HG03103 (cell line): ENCODE measurements around the gene GALNT7.

Experiments
- ATAC-seq: cut with Tn5 transposase; IDR thresholded peaks from one replicate; pipeline ENCODE4 v1.9.1; 2021; ENCODE audit warnings: low read depth; ENCODE audit not compliant: unreplicated experiment

Gene GALNT7

GRCh38 chr4:173230062-173230461, 61.5 kb downstream of the GALNT7 start:
- ATAC-seq: no peak

GRCh38 chr4:173231916-173232315, 63.3 kb downstream of the GALNT7 start:
- ATAC-seq: no peak

- ATAC-seq: no peak
Measured at GRCh38 chr4:173233857-173234256, 65.2 kb downstream of the GALNT7 start.

- ATAC-seq: no peak
Measured at GRCh38 chr4:173235050-173235449, 66.4 kb downstream of the GALNT7 start.

- no peak for ATAC-seq
Measured at GRCh38 chr4:173236301-173236700, 67.7 kb downstream of the GALNT7 start.

GRCh38 chr4:173237152-173237551, 68.5 kb downstream of the GALNT7 start:
- ATAC-seq: no peak

- no peak for ATAC-seq
Measured at GRCh38 chr4:173237762-173238161, 69.2 kb downstream of the GALNT7 start.

GRCh38 chr4:173240696-173241095, 72.1 kb downstream of the GALNT7 start:
- ATAC-seq: no peak

GRCh38 chr4:173242466-173243250, 74.0 kb downstream of the GALNT7 start:
- ATAC-seq: no peak

- ATAC-seq: no peak
Measured at GRCh38 chr4:173243321-173243720, 74.7 kb downstream of the GALNT7 start.

- ATAC-seq: peak; percentile 61
Measured at GRCh38 chr4:173243917-173244658, 75.5 kb downstream of the GALNT7 start.

GRCh38 chr4:173245952-173246351, 77.3 kb downstream of the GALNT7 start:
- no peak for ATAC-seq

- ATAC-seq: peak; percentile 37
Measured at GRCh38 chr4:173246719-173247118, 78.1 kb downstream of the GALNT7 start.

GRCh38 chr4:173247321-173247720, 78.7 kb downstream of the GALNT7 start:
- ATAC-seq: no peak

- ATAC-seq: no peak
Measured at GRCh38 chr4:173248690-173249089, 80.1 kb downstream of the GALNT7 start.

GRCh38 chr4:173252024-173252935, 83.7 kb downstream of the GALNT7 start:
- ATAC-seq: peak; percentile 95

GRCh38 chr4:173253561-173253960, 85.0 kb downstream of the GALNT7 start:
- ATAC-seq: no peak

GRCh38 chr4:173254646-173255045, 86.0 kb downstream of the GALNT7 start:
- ATAC-seq: no peak

- ATAC-seq: no peak
Measured at GRCh38 chr4:173256825-173257224, 88.2 kb downstream of the GALNT7 start.

- ATAC-seq: peak; percentile 84
Measured at GRCh38 chr4:173257732-173258717, 89.4 kb downstream of the GALNT7 start.
